Activated naive CD8-positive, alpha-beta T cell treated with anti-CD3 and anti-CD28 coated beads, Interleukin-2, amount 50 U/mL, for 16 hours (primary cell): Measurements from ENCODE around the gene ACER3.
"Not testable (repeated sequence)": the region's sequence is repeated elsewhere in the genome, so short reads cannot be mapped to it uniquely, and the experiment has no call there.

Experiments used
- DNase-seq: peaks from one replicate; pipeline ENCODE4 v3.0.0-alpha.2; 2020; ENCODE audit warnings: low read depth, low spot score

ACER3 gene

DNA sequence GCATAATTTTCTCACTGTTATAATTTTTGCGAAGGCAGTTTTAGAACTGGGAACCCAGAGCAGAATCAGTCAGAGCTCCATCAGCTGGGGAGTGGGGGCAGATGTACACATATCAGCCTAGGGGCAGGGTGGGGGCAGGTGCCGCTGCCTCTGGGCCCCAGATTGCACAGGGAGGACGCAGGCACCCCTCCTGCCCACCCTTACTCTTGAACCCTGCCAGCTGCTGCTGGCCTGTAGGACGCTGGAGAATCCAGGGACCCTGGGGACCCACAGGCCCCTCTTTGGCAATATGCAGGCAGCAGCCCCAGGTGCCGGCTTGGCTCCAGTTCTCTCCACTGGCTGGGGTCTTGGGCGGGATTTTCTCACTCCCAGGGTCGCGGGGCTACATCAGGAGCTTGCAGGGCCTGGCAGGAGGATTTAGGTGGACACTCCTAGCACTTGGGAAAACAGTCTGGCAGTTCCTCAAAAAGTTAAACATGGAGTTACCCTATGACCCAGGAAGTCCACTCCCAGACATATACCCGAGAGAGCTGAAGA lies 197.3 kb downstream of the ACER3 start:
- DNase-seq: no peak

GRCh38 chr11:77058900-77059299 lies 198.2 kb downstream of the ACER3 start:
- no peak for DNase-seq

- no peak for DNase-seq
These were observed 199.1 kb downstream of the ACER3 start for GRCh38 chr11:77059806-77060205.

DNA sequence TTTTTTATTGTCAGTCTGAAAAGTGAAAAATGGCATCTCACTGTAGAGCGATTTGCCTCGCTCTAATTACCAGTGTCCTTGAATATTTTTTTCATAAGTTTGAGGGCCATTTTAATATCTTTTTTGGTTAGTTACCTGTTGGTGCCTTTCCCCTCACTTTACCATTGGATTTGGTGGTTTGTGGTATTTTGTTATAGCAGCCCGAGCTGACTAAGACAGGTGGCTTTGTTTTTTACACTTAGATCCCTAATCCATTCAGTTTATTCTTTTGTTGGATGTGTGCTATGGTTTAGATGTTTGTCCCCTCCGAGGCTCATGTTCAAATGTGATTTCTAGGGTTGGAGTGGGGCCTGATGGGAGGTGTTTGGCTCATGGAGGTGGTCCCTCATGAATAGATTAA lies 199.5 kb downstream of the ACER3 start:
- DNase-seq: no peak

DNA sequence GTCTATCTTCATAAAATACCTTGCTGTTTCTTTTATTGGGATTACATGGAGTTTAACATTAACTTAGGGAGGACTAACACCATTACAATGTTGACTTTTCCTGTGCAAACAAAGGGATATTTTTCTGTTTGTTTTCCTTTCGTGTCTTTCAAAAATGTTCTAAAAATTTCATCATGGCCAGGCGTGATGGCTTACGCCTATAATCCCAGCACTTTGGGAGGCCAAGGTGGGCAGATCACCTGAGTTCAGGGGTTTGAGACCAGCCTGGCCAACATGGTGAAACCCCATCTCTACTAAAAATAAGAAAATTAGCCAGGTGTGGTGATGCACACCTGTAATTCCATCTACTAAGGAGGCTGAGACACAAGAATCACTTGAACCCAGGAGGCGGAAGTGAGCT lies 200.5 kb downstream of the ACER3 start:
- DNase-seq: not testable (repeated sequence)

GRCh38 chr11:77062924-77063323 lies 202.2 kb downstream of the ACER3 start:
- no peak for DNase-seq

DNA sequence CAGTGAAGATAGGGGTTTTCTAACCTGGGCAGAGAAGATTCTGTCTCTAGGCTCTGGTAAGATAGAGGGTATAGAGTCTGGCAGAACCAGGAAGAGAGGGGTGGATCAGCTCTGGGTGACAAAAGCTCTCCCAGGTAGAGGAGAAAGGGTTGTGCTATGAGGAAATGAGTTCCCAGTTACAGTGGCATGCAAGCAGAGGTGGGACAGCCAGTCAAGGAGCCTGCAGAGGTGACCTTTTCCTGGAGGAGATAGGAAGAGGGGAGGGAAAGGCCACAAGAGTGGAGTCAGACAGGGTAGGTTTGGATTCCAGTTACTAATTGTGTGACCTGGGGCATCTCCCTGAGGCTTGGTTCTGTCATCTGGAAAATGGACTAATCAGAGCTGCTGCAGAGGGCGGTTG lies 202.7 kb downstream of the ACER3 start:
- DNase-seq: no peak

DNA sequence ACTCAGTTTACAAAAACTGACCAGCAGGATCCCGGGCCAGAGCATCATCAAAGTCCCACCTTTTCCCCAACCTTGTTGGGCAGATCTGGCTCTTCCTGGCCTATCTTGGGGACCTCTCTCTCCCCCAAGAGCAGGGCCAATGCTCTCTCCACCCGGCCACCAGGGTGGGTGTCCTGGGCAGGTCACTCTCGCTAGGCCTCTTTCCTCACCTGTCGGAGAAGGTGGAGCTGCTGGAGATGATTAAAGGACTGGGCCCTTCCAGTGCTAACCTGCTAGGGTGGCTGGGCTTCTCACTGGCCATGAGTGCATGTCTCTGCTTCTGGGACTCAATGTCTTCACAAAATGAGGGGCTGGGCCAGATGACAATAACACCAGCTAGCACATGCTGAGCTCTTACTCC lies 203.1 kb downstream of the ACER3 start:
- DNase-seq: no peak

GRCh38 chr11:77064648-77065217 lies 204.0 kb downstream of the ACER3 start:
- DNase-seq: no peak

DNA sequence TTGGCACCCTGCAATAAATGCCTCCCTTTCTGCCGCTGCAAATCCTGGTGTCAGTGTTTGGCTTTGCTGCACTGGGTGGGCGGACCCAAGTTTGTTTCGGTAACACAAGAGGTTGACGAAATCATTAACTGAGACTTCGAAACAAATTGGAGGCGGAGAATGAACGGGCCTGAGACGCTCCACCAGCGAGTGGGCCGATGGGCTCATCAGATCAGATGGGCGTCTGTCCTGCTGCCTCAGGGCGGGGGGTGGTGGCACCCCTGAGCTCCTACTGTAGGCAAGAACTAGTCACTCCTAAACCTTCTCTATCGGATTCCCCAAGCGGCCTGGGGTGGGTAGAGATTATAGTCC lies 205.1 kb downstream of the ACER3 start:
- DNase-seq: no peak

DNA sequence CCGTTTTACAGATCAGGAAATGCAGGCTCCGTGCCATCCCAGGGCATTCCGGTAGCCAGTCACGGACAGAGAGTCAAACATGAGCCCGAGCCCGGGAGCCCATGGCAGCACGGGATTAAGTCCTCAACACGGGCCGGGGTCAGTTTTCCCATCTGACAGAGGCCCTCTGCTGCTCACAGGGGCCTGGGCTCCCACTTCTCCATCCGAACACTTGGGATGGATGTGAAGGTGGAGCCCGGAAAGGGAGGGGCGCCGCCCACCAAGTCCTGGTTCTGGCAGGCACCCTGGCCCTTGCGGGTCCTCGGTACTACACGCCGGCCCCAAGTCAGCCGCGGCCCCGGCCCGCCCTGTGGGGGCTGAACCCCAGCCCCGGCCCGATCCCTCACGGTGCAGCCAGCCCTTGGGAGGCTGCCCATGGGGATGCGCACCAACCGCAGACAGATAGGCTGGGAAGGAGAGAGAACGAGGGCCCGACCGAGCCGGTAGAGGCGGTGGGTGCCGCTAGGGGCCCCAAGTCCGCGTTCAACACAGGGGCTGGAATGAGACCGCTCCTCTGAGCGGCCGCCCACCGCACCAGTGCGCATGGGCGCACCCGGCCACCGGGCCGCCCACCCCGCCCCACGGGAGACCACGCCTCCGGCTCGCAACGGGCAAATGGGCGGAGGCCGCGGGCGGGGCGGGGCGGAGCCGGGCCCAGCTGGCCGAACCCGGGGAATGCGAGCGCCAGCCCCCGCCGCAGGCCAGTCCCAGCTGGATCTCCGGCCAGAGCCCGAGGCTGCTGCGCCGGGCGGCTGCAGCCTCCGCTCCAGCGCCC lies 205.7 kb downstream of the ACER3 start, which contains the start of gene CAPN5:
Gene CAPN5, plus strand, starts transcription at position 743 of the 814 bp plus-strand sequence. CDS start 17,916 bp downstream, outside the sequence.
- peak; percentile 80 for DNase-seq

DNA sequence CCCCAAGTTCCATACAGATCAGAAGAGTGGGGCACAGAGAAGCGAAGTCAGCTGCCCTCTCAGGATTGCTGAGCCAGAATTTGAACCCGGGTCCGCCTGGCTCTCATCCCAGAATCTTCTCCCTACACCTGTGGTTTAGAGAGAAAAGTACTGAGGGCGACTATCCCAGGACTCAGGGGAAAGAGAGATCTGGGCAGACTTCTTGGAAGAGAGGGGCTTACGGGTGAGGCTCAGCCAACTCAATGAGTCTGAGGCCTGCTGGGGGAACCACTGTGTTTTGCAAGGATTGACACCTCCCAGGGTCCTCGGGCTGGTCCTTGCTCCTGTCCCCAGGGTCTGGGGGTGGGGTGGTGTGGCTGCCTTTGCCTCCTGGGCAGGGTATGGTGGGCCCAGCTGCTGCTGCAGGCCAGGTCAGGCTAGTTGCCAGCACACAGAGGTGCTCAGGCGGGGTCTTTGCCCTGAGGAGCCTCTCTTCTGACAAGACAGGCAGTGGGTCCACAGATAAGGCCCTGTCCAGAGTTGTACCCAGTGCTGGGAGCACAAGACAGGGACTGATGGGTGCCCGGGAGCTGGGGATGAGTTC lies 207.2 kb downstream of the ACER3 start:
- DNase-seq: no peak

DNA sequence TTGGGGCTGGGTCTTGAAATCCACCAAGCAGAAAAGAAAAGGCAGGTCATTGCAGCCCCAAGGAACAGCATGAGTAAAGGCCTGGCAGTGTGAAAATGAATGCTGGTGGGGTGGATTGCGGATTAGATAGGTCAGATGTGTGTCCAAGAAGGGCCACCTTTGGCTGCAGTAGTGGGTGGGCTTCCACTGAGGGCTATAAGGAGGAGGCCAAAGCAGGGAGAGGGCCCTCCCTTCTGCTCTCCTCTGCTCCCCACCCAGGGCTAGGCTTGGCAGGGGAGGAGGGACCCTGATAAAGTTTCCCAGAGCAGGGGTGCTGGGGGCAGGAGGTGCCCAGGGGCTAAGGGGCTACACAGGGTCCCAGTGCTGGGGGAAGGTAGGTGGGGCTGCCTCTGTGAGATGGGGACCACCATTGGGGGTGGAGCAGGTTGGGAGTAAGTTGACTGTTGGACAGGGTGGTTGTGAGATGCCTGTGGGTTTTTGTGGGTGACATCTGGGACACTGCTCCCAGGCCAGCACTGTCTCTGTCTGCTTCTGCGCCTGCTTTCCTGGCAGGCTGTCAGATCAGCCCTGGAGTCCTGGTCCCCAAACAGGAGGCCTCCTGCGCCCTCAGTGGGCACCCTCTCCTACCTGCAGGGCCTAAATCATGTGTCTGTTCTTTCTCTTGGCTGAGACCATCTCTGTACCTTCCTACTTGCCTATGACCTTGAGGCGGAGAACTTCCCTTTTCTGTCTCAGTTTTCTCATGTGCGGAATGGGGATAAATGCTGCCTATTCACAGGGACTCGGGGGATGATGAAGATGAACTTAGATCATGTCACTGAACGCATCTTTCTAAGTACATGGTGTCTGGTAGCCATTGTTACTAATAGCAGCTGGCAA lies 208.0 kb downstream of the ACER3 start:
- no peak for DNase-seq

GRCh38 chr11:77069336-77069968 lies 208.7 kb downstream of the ACER3 start:
- DNase-seq: no peak

DNA sequence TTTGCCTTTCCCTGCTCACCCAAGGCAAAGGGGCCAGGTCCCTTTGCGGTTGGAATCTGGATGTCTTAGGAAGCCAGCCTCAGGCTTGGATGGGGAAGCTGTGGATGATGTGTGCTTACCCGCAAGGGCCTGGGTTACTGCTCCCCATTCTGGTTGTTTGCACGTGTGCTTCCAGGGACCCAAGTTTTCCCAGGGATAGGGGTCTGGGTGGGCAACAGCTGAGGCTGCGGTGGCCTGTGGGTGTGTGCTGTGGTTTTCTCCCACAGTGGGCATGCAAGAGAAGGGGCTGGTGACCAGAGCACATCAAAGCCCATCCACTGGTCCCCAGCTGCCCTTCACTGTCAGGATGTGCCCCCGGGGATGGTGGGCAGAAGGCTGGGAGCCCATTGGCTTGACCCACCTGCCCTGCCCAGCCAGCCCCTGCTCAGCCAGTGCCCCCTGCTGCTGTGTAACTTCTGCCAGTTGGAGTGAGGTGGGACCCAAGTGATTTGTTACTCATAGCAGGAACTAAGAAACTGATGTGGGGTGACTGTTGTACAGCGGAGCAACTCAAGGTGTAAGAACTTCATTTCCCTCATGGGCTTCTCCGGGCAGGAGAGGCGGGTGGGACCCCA lies 209.4 kb downstream of the ACER3 start:
- no peak for DNase-seq

DNA sequence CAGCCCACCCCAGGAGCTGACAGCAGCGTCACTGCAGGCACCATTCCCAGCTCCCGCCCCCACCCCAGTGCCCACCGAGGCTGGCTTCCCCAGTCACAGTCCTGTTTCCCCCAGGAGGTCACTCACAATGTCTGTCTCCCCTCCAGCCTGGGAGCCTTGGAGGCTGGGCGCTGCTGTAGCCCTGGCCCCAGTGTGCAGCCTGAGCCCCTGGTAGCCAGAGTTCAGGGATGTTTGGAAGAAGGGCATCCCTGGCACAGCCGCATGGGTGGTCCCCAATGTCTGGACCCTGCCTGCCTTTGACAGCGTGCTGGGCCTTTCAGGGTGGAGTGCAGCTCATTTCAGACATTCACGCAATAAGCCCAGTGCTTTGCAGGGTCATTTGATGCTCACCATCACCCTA lies 210.4 kb downstream of the ACER3 start:
- DNase-seq: no peak

DNA sequence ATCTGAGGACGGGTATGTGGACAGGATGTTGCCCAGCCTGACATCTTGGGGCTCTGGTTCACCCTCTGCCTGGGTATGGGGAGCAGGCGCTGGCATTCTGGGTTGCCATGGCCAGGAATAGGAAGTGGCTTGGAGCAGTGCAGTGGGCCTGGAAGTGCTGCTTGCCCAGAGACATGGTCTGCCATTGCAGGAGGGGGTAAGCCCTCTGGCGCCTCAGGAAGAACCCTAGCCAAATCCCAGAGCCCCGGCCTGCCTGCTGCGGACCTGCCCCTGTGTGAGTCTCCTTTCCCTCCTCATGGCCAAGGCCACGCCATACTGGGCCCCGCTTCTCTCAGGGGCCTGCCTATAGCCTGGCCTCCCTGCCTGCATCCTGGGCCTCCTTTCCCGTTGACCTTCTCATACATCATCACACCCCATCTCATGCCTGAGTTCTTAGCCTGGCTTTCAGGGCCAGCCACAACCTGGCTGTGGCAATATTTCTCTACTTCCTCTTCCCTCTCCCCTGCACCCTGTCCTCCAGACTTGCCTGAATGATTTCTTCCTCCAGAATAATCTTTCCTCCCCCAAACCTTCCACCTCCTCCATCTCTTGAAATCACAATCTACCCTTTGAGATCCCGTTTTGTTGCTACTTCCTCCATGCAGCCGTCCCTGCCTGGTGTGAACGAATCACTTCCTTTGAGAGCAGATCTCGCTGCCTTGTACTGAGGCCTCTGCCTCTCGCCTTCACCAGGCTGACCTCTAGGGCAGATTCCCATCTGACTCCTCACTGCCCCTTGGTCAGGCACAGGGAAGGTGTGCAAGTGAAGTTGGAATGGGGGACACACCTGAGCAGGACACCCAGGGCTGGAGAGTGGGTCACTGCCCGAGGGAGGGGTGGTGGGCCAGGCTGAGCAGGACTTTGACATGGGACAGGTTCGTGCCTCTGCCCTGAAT lies 211.2 kb downstream of the ACER3 start:
- DNase-seq: no peak

DNA sequence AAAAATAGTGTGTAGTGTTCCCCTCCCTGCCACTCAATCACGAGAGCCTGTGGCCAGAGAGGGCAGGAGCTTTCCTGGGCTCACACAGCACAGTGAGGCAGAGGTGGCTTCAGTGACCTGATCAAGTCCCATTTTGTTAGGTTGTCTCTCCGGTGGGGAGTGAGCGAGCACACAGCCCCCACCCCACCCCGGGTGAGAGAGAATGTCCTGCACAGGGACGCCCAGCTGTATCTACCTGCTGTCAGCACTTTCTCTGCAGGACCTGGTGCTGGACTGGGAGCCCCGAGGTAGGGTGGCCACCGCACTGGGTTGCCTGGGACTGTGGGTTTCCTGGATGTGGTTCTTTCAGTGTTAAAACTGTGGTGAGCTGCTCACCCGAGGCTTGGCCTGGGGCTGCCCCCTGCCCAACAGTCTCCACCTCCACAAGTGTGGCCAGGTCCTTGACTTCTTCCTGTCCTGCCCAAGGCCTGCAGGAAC lies 212.2 kb downstream of the ACER3 start:
- DNase-seq: no peak

GRCh38 chr11:77073328-77074001 lies 212.7 kb downstream of the ACER3 start:
- DNase-seq: no peak
